Upper lobe of left lung (tissue), 4 donors: Measurements from ENCODE around the gene CACNB3.

ENCODE experiments used
- CTCF ChIP-seq, 6 experiments: fragments of 450-650 bp in 4 of 6; fragments of 200-600 bp in 2 of 6; sonication (generic) in 2 of 6; IDR thresholded peaks; one replicate each; pipeline ENCODE4 v1.5.1; 2016 to 2019; ENCODE audit warnings: antibody characterized with exemption in 6 of 6
- POLR2A ChIP-seq, 4 donors: fragments of 450-650 bp; IDR thresholded peaks; one replicate each; pipeline ENCODE4 v1.5.1; 2016 to 2017; ENCODE audit warnings: antibody characterized with exemption in 4 of 4, mild to moderate bottlenecking in 2 of 4

- TF ChIP-seq CTCF (IDR thresholded peaks at IDR 0.05) (no peak), POLR2A (IDR thresholded peaks at IDR 0.05) (no peak)
Measured at GRCh38 chr12:48857278-48857994, 39.1 kb downstream of the CACNB3 start.
